Gastroesophageal sphincter (tissue), 4 donors: ENCODE data around the gene HSD17B1. TPM values are rescaled to one million over a fixed set of nuclear protein-coding genes. Genes with fewer than 3 reads are reported as not detected.

Experiments used
- ATAC-seq: fragments of 150-250 bp; one replicate; pipeline ENCODE4 v1.9.1; 2016; ENCODE audit warnings: mild to moderate bottlenecking, moderate library complexity
- H3K27ac ChIP-seq, 4 donors: fragments of 200-600 bp; sonication (generic) in 3 of 4; 1 replicate in 3 of 4; 2 replicates in 1 of 4; pipeline ENCODE4 v1.5.1; 2016 to 2019
- H3K27me3 ChIP-seq: fragments of 200-600 bp; sonication (generic); one replicate; pipeline ENCODE4 v1.5.1; 2019
- H3K36me3 ChIP-seq, 2 donors: fragments of 200-600 bp; sonication (generic); one replicate each; pipeline ENCODE4 v1.5.1; 2019; ENCODE audit warnings: control low read depth in 1 of 2
- H3K4me1 ChIP-seq, 3 donors: fragments of 200-600 bp; sonication (generic); 1 replicate in 2 of 3; 2 replicates in 1 of 3; pipeline ENCODE4 v1.5.1; 2016 to 2019; ENCODE audit warnings: control low read depth in 2 of 3
- H3K4me3 ChIP-seq, 2 donors: fragments of 200-600 bp; sonication (generic); one replicate each; pipeline ENCODE4 v1.5.1; 2019; ENCODE audit warnings: mild to moderate bottlenecking in 1 of 2, moderate library complexity in 1 of 2
- H3K9me3 ChIP-seq, 3 donors: fragments of 200-600 bp; sonication (generic); one replicate each; pipeline ENCODE4 v1.5.1; 2017 to 2019; ENCODE audit warnings: control low read depth in 2 of 3
- CTCF ChIP-seq, 4 experiments: fragments of 200-600 bp in 2 of 4; fragments of 450-650 bp in 2 of 4; sonication (generic) in 1 of 4; IDR thresholded peaks; one replicate each; pipeline ENCODE4 v1.5.1; 2017 to 2019; ENCODE audit warnings: antibody characterized with exemption in 4 of 4, mild to moderate bottlenecking in 2 of 4, moderate library complexity in 2 of 4
- EP300 ChIP-seq: sonication (generic); formaldehyde crosslinking; IDR thresholded peaks from one replicate; pipeline ENCODE4 v1.6.1; 2017; ENCODE audit warnings: antibody characterized with exemption, mild to moderate bottlenecking
- POLR2A ChIP-seq, 2 donors: fragments of 450-650 bp; IDR thresholded peaks; one replicate each; pipeline ENCODE4 v1.6.1; 2017; ENCODE audit warnings: antibody characterized with exemption in 2 of 2, mild to moderate bottlenecking in 2 of 2, moderate library complexity in 1 of 2
- POLR2AphosphoS5 ChIP-seq: sonication (generic); formaldehyde crosslinking; IDR thresholded peaks from one replicate; pipeline ENCODE4 v1.6.1; 2017; ENCODE audit warnings: antibody characterized with exemption
- WGBS, 2 donors: methylation state at CpG; one replicate each; pipeline ENCODE4 v1.1.5; 2018; ENCODE audit warnings: low coverage in 1 of 2; 5-methylcytosine and 5-hydroxymethylcytosine counted together
- total RNA-seq, 4 donors: library from RNA; depleted of rRNA; stranded (reverse); fragments of >200 nt; gene quantifications; one replicate each; pipeline ENCODE4 v1.1.0, GENCODE V29; 2016

Gene HSD17B1
- total RNA-seq, 4 donors from 2014 or later: 0.39 to 1.4 (median 0.69) TPM

- 90 to 93% methylated on average over 2 of the region's 15 CpGs for WGBS, 2 donors
- no peak overlapping the region for H3K4me3 ChIP-seq
- H3K27me3 ChIP-seq: no peaks in the 10 kb centered on the region
- H3K4me1 ChIP-seq: peaks cover 0 to 79% (median 41%) of the 10 kb centered on the region in 3 donors
- H3K27ac ChIP-seq: peak overlapping the region in 2 of 4 donors; percentile 85 to 95
- peaks cover 0 to 45% of the 10 kb centered on the region in 2 donors for H3K36me3 ChIP-seq
- TF ChIP-seq CTCF (IDR thresholded peaks at IDR 0.05) (no peak), POLR2A (IDR thresholded peaks at IDR 0.05) (no peak), POLR2AphosphoS5 (no peak), EP300 (no peak)
- H3K9me3 ChIP-seq: no peaks in the 10 kb centered on the region
- no peak for ATAC-seq
Observed at GRCh38 chr17:42564815-42565522, 12.2 kb downstream of the HSD17B1 start.

GRCh38 chr17:42565523-42566214 lies 12.9 kb downstream of the HSD17B1 start:
- Histone ChIP-seq H3K4me1 (peaks cover 0 to 73% (median 41%) of the 10 kb centered on the region in 3 donors), H3K4me3 (no peak overlapping the region), H3K36me3 (peaks cover 0 to 52% of the 10 kb centered on the region in 2 donors), H3K9me3 (no peaks in the 10 kb centered on the region), H3K27ac (peak overlapping the region in 3 of 4 donors; percentile 94 to 98 (median 95)), H3K27me3 (no peaks in the 10 kb centered on the region)
- no peak for ATAC-seq
- no peak for TF ChIP-seq EP300
- no peak for TF ChIP-seq CTCF (IDR thresholded peaks at IDR 0.05)
- no peak for TF ChIP-seq POLR2AphosphoS5
- TF ChIP-seq POLR2A (IDR thresholded peaks at IDR 0.05): no peak
- 82 to 87% methylated on average over 5 to 7 of the region's 16 CpGs for WGBS, 2 donors

GRCh38 chr17:42566215-42566882 lies 13.6 kb downstream of the HSD17B1 start:
- Histone ChIP-seq H3K4me1 (peaks cover 0 to 66% (median 38%) of the 10 kb centered on the region in 3 donors), H3K4me3 (peak overlapping the region; percentile 82 to 91), H3K36me3 (peaks cover 0 to 59% of the 10 kb centered on the region in 2 donors), H3K27ac (peak overlapping the region; percentile 90 to 98 (median 94)), H3K27me3 (no peaks in the 10 kb centered on the region), H3K9me3 (no peaks in the 10 kb centered on the region)
- 15 to 80% methylated on average over 1 to 8 of the region's 28 CpGs for WGBS, 2 donors
- TF ChIP-seq POLR2A (IDR thresholded peaks at IDR 0.05): no peak
- TF ChIP-seq POLR2AphosphoS5: no peak
- no peak for TF ChIP-seq EP300
- TF ChIP-seq CTCF (IDR thresholded peaks at IDR 0.05): no peak
- ATAC-seq: no peak

GRCh38 chr17:42566883-42567573 lies 14.3 kb downstream of the HSD17B1 start, which contains the start of gene MLX:
TSS of gene MLX (plus strand) at chr17:42567100. CDS start at chr17:42567125, 25 bp downstream.
- peaks cover 0 to 61% (median 37%) of the 10 kb centered on the region in 3 donors for H3K4me1 ChIP-seq
- H3K27ac ChIP-seq: peak within 1 kb of the TSS; percentile 90 to 98 (median 94)
- no peaks in the 10 kb centered on the region for H3K27me3 ChIP-seq
- TF ChIP-seq POLR2A (IDR thresholded peaks at IDR 0.05) (peak; percentile 40 to 61), CTCF (IDR thresholded peaks at IDR 0.05) (peak in 1 of 4 experiments; percentile 17), POLR2AphosphoS5 (peak; percentile 66), EP300 (no peak)
- WGBS, 2 donors: 0% methylated on average over 16 of the region's 72 CpGs; no CpG with 5 or more reads in 1 of the 2 donors
- H3K4me3 ChIP-seq: peak within 1 kb of the TSS; percentile 82 to 91
- no peaks in the 10 kb centered on the region for H3K9me3 ChIP-seq
- peaks cover 0 to 66% of the 10 kb centered on the region in 2 donors for H3K36me3 ChIP-seq
- peak; percentile 88 for ATAC-seq
